Measurements from ENCODE around the gene CENPN.

DNA sequence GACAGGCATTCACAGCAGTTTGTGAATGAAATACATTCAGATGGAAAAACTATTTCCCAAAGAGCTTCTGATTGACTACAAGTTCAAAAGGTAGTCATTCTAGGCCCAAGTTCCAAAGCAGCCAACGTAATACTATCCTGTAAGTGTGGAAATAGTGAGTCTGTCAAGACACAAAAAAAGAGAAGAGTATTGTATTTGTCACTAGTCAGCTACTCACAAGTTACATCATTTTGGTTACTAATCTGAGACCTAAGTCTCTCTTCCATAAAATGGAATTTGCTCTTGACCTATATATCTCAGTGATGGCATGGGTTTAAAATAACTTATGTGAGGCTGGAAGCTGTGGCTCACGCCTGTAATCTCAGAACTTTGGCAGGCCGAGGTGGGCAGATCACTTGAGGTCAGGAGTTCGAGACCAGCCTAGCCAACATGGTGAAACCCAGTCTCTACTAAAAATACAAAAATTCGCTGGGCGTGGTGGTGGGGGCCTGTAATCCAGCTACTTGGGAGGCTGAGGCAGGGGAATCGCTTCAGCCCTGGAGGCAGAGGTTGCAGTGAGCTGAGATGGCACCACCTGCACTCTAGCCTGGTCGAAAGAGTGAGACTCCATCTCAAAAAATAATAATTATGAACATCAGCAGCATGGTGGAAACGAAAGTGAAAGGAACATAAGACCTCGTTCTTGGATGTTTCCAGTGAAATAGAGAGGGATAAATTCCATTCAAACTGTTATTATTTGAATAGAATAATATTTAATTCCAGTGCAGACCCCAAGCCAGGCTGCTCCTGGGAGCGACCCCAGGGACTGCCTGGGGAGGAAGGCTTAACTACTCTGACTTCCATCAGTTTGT is 3.2 kb upstream of the CENPN start:
- TF ChIP-seq, protein P1, sequence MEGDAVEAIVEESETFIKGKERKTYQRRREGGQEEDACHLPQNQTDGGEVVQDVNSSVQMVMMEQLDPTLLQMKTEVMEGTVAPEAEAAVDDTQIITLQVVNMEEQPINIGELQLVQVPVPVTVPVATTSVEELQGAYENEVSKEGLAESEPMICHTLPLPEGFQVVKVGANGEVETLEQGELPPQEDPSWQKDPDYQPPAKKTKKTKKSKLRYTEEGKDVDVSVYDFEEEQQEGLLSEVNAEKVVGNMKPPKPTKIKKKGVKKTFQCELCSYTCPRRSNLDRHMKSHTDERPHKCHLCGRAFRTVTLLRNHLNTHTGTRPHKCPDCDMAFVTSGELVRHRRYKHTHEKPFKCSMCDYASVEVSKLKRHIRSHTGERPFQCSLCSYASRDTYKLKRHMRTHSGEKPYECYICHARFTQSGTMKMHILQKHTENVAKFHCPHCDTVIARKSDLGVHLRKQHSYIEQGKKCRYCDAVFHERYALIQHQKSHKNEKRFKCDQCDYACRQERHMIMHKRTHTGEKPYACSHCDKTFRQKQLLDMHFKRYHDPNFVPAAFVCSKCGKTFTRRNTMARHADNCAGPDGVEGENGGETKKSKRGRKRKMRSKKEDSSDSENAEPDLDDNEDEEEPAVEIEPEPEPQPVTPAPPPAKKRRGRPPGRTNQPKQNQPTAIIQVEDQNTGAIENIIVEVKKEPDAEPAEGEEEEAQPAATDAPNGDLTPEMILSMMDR (IDR thresholded peaks at IDR 0.05 in 8 of 11, conservative IDR thresholded peaks at IDR 0.05 in 3 of 11), result no peak
- no peak for TF ChIP-seq POLR2AphosphoS5 (IDR thresholded peaks at IDR 0.05)
